B cell (primary cell): ENCODE data around the gene RNLS. TPM values are rescaled to one million over a fixed set of nuclear protein-coding genes. Genes with fewer than 3 reads are reported as not detected.

Source experiments
- ATAC-seq: fragments of 200-7000 bp; cut with Tn5 transposase; one replicate; pipeline ENCODE4 v1.10.0; 2021; ENCODE audit warnings: low read depth, mild to moderate bottlenecking, moderate number of reproducible peaks, moderate library complexity
- CTCF ChIA-PET: fragments of 350-600 bp; sonication (Branson Sonifier 250); formaldehyde crosslinking; loops from one replicate; lab custom pipeline; 2021; ENCODE audit warnings: antibody characterized with exemption, inconsistent platforms; lab: Charles Lee
- POLR2A ChIA-PET: fragments of 350-600 bp; sonication (Branson Sonifier 250); formaldehyde crosslinking; loops from one replicate; lab custom pipeline; 2021; ENCODE audit warnings: antibody characterized with exemption; lab: Charles Lee
- DNase-seq: peaks from one replicate; pipeline ENCODE4 v3.0.0; 2013
- H2AFZ ChIP-seq: 2 replicates; pipeline ENCODE4 v1.6.1; 2012; ENCODE audit warnings: mild to moderate bottlenecking, low read depth, low read length; ENCODE audit not compliant: insufficient read depth, poor library complexity, severe bottlenecking
- H3K27ac ChIP-seq, 2 donors: 1 replicate in 1 of 2; 2 replicates in 1 of 2; pipeline ENCODE4 v1.5.1; 2012 to 2013; ENCODE audit warnings: low read length in 2 of 2, mild to moderate bottlenecking in 2 of 2, moderate library complexity in 1 of 2
- H3K27me3 ChIP-seq, 4 experiments: fragments of 200-600 bp in 1 of 4; sonication (generic) in 1 of 4; replicated peaks in 1 of 4; 1 replicate in 2 of 4; 2 replicates in 2 of 4; pipeline versions ENCODE4 v1.6.1 to v1.7.0; 2013 to 2016; ENCODE audit warnings: low read length in 3 of 4, mild to moderate bottlenecking in 2 of 4, mixed read lengths in 1 of 4, moderate library complexity in 1 of 4; ENCODE audit not compliant: insufficient read depth in 4 of 4, control insufficient read depth in 3 of 4; ENCODE audit errors: control extremely low read depth in 1 of 4
- H3K36me3 ChIP-seq, 2 experiments: replicated peaks in 1 of 2; 1 replicate in 1 of 2; 2 replicates in 1 of 2; pipeline versions ENCODE4 v1.6.1 to v1.7.1; 2013; ENCODE audit warnings: low read length in 1 of 2; ENCODE audit not compliant: insufficient read depth in 2 of 2, control insufficient read depth in 1 of 2; ENCODE audit errors: control extremely low read depth in 1 of 2, extremely low read depth in 1 of 2
- H3K4me1 ChIP-seq, 2 donors: fragments of 200-600 bp in 1 of 2; sonication (generic) in 1 of 2; 1 replicate in 1 of 2; 2 replicates in 1 of 2; pipeline versions ENCODE4 v1.5.1 to v1.6.1; 2013 to 2017; ENCODE audit warnings: low read length in 2 of 2; ENCODE audit not compliant: control insufficient read depth in 2 of 2, insufficient read depth in 2 of 2
- H3K4me2 ChIP-seq: replicated peaks from 2 replicates; pipeline ENCODE3; 2012; ENCODE audit warnings: mild to moderate bottlenecking, low read depth, low read length; ENCODE audit not compliant: poor library complexity, severe bottlenecking
- H3K4me3 ChIP-seq, 5 experiments: fragments of 200-600 bp in 1 of 5; sonication (generic) in 1 of 5; 1 replicate in 3 of 5; 2 replicates in 2 of 5; pipeline versions ENCODE4 v1.5.1 to v1.7.0; 2011 to 2016; ENCODE audit warnings: low read length in 4 of 5, mild to moderate bottlenecking in 4 of 5, low read depth in 2 of 5, control low read depth in 1 of 5, moderate library complexity in 1 of 5; ENCODE audit not compliant: insufficient read depth in 1 of 5; ENCODE audit errors: control extremely low read depth in 1 of 5, extremely low read depth in 1 of 5
- H3K79me2 ChIP-seq: fragments of 200-600 bp; sonication (generic); one replicate; pipeline ENCODE4 v1.6.0; 2016; ENCODE audit warnings: low read length; ENCODE audit not compliant: control insufficient read depth, insufficient read depth
- H3K9ac ChIP-seq: fragments of 200-600 bp; sonication (generic); 2 replicates; pipeline ENCODE4 v1.6.1; 2017; ENCODE audit warnings: mild to moderate bottlenecking, low read length, moderate library complexity
- H3K9me3 ChIP-seq, 3 donors: one replicate each; pipeline versions ENCODE4 v1.6.1 to v1.7.1; 2013; ENCODE audit warnings: low read length in 2 of 3; ENCODE audit not compliant: control insufficient read depth in 2 of 3, insufficient read depth in 1 of 3; ENCODE audit errors: control extremely low read depth in 1 of 3
- H4K20me1 ChIP-seq: 2 replicates; pipeline ENCODE4 v1.6.0; 2012; ENCODE audit warnings: mild to moderate bottlenecking, low read length; ENCODE audit not compliant: insufficient read depth, control insufficient read depth, poor library complexity, severe bottlenecking
- H3K27ac Mint-ChIP-seq: one replicate; pipeline ENCODE4 v1.8.0; 2021; ENCODE audit warnings: mixed read lengths
- H3K27me3 Mint-ChIP-seq: one replicate; pipeline ENCODE4 v1.8.0; 2021; ENCODE audit warnings: mixed read lengths
- H3K4me1 Mint-ChIP-seq: one replicate; pipeline ENCODE4 v1.8.0; 2021; ENCODE audit warnings: mixed read lengths
- H3K4me3 Mint-ChIP-seq: one replicate; pipeline ENCODE4 v1.8.0; 2021; ENCODE audit warnings: mixed read lengths
- H3K9me3 Mint-ChIP-seq: one replicate; pipeline ENCODE4 v1.8.0; 2022; ENCODE audit warnings: mixed read lengths; ENCODE audit not compliant: insufficient read depth
- EZH2 ChIP-seq: IDR thresholded peaks from 2 replicates; pipeline ENCODE4 v1.6.1; 2012; ENCODE audit warnings: borderline replicate concordance, low read depth, mild to moderate bottlenecking, moderate library complexity, low read length; ENCODE audit not compliant: insufficient read depth, poor library complexity, severe bottlenecking
- WGBS: methylation state at CpG from one replicate; pipeline ENCODE4 v1.1.5; 2013; ENCODE audit warnings: missing lambda C conversion rate; ENCODE audit not compliant: insufficient coverage; 5-methylcytosine and 5-hydroxymethylcytosine counted together
- intact Hi-C: fragments of 100-400 bp; cut with micrococcal nuclease; formaldehyde crosslinking; loops from one replicate; pipeline ENCODE4 v1.10.0; 2022
- polyA plus RNA-seq: library from polyadenylated mRNA; depleted of rRNA; stranded (reverse); fragments of >200 nt; gene quantifications from 2 replicates; pipeline ENCODE4 v1.2.3, GENCODE V29; 2012
- total RNA-seq, 2 donors: library from RNA; stranded (reverse); fragments of 120-200 nt in 1 of 2; gene quantifications; 1 replicate in 1 of 2; 2 replicates in 1 of 2; pipeline versions ENCODE4 v1.2.3 to v1.2.4, GENCODE V29; 2013 to 2022
- TF ChIP-seq, protein P1 (sequence below): fragments of 200-600 bp; IDR thresholded peaks from one replicate; pipeline ENCODE4 v1.8.0; 2022; ENCODE audit warnings: antibody characterized with exemption, mild to moderate bottlenecking

RNLS gene
- total and polyA plus RNA-seq, 2 donors (not counting 1 experiment from before 2014, with no cell fraction given), result 3.5 to 7.5 TPM

DNA sequence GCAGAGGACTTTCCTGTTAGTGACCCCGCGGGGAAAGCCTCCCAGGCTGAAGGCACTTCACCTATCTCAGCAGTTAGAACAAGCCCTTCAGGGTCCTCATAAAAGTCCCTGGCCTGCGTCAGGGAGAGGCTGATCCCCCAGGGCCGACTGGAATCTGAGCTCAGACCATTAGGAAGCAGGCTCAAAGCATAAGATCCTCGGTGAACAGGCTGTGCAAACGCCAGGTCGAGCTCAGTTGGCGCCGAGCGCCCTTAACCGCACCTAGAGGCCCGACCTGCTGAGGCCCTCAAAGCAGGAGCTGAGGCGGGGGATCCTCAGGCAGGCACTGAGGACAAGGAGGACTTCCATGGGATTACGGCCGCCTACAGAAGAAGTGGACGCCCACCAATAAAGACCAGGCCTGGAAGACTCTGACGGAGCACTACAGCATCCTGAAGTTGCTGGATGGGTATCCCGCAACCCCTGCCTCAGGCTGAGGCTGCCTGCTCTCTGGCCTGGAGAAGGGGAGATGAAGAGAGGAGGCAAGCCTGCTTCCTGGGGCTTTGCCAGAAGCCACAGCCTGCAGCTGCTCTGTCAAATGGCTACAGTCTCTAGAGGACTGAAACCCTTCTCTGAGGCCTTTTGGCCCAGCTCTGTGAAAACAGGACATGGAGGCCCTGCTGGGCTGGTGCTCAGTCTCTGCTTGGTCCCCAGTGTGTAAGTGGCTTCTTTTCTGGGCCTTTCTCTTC lies 33.3 kb upstream of the RNLS start:
- H3K27me3 Mint-ChIP-seq, result no peaks in the 10 kb centered on the region
- 97% methylated on average over 18 of the region's 18 CpGs for WGBS
- CTCF ChIA-PET, result no interaction called here

DNA sequence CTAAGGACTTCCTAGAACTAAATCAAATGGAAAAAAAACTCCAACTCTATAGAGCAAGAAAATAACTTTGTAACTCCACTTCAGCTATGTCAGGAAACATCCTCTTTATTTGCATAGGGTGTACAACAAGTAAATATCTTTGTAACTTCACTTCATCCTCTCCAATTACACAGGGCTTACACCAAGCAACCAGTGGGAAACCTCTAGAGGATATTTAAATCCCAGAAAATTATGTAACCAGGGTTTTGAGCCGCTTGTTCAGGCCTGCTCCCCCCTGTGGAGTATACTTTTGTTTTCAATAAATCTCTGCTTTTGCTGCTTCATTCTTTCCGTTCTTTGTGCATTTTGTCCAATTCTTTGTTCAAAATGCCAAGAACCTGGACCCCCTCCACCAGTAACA lies 25.7 kb upstream of the RNLS start:
- Histone ChIP-seq H3K9me3 (no peaks in the 10 kb centered on the region), H3K4me3 (no peak overlapping the region), H3K4me1 (no peaks in the 10 kb centered on the region), H2AFZ (no peak overlapping the region), H3K4me2 (no peak overlapping the region), H3K9ac (no peak overlapping the region), H3K36me3 (no peaks in the 10 kb centered on the region), H3K27ac (no peak overlapping the region), H3K27me3 (no peaks in the 10 kb centered on the region), H4K20me1 (no peaks in the 10 kb centered on the region), H3K79me2 (no peaks in the 10 kb centered on the region)
- POLR2A ChIA-PET, result no interaction called here
- no peak for TF ChIP-seq EZH2
- TF ChIP-seq, protein P1, sequence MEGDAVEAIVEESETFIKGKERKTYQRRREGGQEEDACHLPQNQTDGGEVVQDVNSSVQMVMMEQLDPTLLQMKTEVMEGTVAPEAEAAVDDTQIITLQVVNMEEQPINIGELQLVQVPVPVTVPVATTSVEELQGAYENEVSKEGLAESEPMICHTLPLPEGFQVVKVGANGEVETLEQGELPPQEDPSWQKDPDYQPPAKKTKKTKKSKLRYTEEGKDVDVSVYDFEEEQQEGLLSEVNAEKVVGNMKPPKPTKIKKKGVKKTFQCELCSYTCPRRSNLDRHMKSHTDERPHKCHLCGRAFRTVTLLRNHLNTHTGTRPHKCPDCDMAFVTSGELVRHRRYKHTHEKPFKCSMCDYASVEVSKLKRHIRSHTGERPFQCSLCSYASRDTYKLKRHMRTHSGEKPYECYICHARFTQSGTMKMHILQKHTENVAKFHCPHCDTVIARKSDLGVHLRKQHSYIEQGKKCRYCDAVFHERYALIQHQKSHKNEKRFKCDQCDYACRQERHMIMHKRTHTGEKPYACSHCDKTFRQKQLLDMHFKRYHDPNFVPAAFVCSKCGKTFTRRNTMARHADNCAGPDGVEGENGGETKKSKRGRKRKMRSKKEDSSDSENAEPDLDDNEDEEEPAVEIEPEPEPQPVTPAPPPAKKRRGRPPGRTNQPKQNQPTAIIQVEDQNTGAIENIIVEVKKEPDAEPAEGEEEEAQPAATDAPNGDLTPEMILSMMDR, result no peak
- Mint-ChIP-seq H3K9me3 (no peaks in the 10 kb centered on the region), H3K27me3 (no peaks in the 10 kb centered on the region), H3K27ac (no peak overlapping the region), H3K4me1 (peaks cover 3% of the 10 kb centered on the region), H3K4me3 (no peak overlapping the region)
- no CpG with 5 or more reads among the region's 2 CpGs for WGBS
- CTCF ChIA-PET, result no interaction called here
- ATAC-seq, result no peak
- intact Hi-C loops, result no loop called here
- DNase-seq, result no peak

More for the DNA sequence above, 33.3 kb upstream of the RNLS start:
- Histone ChIP-seq H3K4me2 (no peak overlapping the region), H4K20me1 (no peaks in the 10 kb centered on the region), H2AFZ (no peak overlapping the region), H3K27me3 (no peaks in the 10 kb centered on the region), H3K9me3 (peaks cover 0 to 1% (median 0%) of the 10 kb centered on the region in 3 donors), H3K4me1 (no peaks in the 10 kb centered on the region), H3K36me3 (no peaks in the 10 kb centered on the region), H3K79me2 (no peaks in the 10 kb centered on the region), H3K27ac (no peak overlapping the region), H3K9ac (no peak overlapping the region), H3K4me3 (no peak overlapping the region)
- no peak overlapping the region for H3K27ac Mint-ChIP-seq
- intact Hi-C loops, result no loop called here
- TF ChIP-seq, protein P1, result no peak
- TF ChIP-seq EZH2, result no peak
- DNase-seq, result no peak
- no peak overlapping the region for H3K4me3 Mint-ChIP-seq
- no peaks in the 10 kb centered on the region for H3K4me1 Mint-ChIP-seq
- no peak for ATAC-seq
- H3K9me3 Mint-ChIP-seq, result no peaks in the 10 kb centered on the region
- POLR2A ChIA-PET, result no interaction called here
